Neural progenitor cell (in vitro differentiated cells): Measurements from ENCODE around the gene FLNA. TPM values are rescaled to one million over a fixed set of nuclear protein-coding genes. Genes with fewer than 3 reads are reported as not detected.

Experiments used
- DNase-seq: peaks from one replicate; pipeline ENCODE4 v3.0.0-alpha.2; 2016; ENCODE audit warnings: low spot score
- H2AFZ ChIP-seq: fragments of 200-600 bp; sonication (generic); replicated peaks from 2 replicates; pipeline ENCODE4 v1.6.1; 2016; ENCODE audit warnings: antibody characterized with exemption
- H3F3A ChIP-seq: fragments of 200-600 bp; sonication (generic); 2 replicates; pipeline ENCODE4 v1.6.1; 2016; ENCODE audit warnings: antibody characterized with exemption, low read depth
- H3K27ac ChIP-seq: fragments of 200-600 bp; sonication (generic); 2 replicates; pipeline ENCODE4 v1.5.1; 2016; ENCODE audit warnings: mild to moderate bottlenecking
- H3K27me3 ChIP-seq: fragments of 200-600 bp; sonication (generic); 2 replicates; pipeline ENCODE4 v1.6.1; 2016; ENCODE audit warnings: mild to moderate bottlenecking, moderate library complexity
- H3K36me3 ChIP-seq: fragments of 200-600 bp; sonication (generic); 2 replicates; pipeline ENCODE4 v1.5.1; 2016
- H3K4me1 ChIP-seq: fragments of 200-600 bp; sonication (generic); 2 replicates; pipeline ENCODE4 v1.6.1; 2016; ENCODE audit warnings: mixed run types
- H3K4me2 ChIP-seq: fragments of 200-600 bp; sonication (generic); 2 replicates; pipeline ENCODE4 v1.6.1; 2016
- H3K4me3 ChIP-seq: fragments of 200-600 bp; sonication (generic); 2 replicates; pipeline ENCODE4 v1.5.1; 2016
- H3K79me2 ChIP-seq: fragments of 200-600 bp; sonication (generic); 2 replicates; pipeline ENCODE4 v1.6.1; 2016; ENCODE audit warnings: low read depth
- H3K9ac ChIP-seq: fragments of 200-600 bp; sonication (generic); 2 replicates; pipeline ENCODE4 v1.6.1; 2016
- H3K9me3 ChIP-seq: fragments of 200-600 bp; sonication (generic); 2 replicates; pipeline ENCODE4 v1.5.1; 2016; ENCODE audit warnings: low read depth
- H4K20me1 ChIP-seq: fragments of 200-600 bp; sonication (generic); 2 replicates; pipeline ENCODE4 v1.6.1; 2016; ENCODE audit warnings: low read depth
- H3K27ac Mint-ChIP-seq: 3 replicates; pipeline ENCODE4 v1.8.0; 2021; ENCODE audit warnings: mixed read lengths
- H3K27me3 Mint-ChIP-seq: 2 replicates; pipeline ENCODE4 v1.8.0; 2022; ENCODE audit warnings: low read depth, mild to moderate bottlenecking, inconsistent platforms, moderate library complexity, mixed read lengths; ENCODE audit not compliant: insufficient read depth
- H3K36me3 Mint-ChIP-seq: 3 replicates; pipeline ENCODE4 v1.8.0; 2021; ENCODE audit warnings: mixed read lengths
- H3K4me1 Mint-ChIP-seq: 3 replicates; pipeline ENCODE4 v1.8.0; 2021; ENCODE audit warnings: mixed read lengths
- H3K4me3 Mint-ChIP-seq: 3 replicates; pipeline ENCODE4 v1.8.0; 2021; ENCODE audit warnings: mild to moderate bottlenecking, moderate library complexity, mixed read lengths
- H3K9me3 Mint-ChIP-seq: 3 replicates; pipeline ENCODE4 v1.8.0; 2020; ENCODE audit warnings: mixed read lengths
- CTCF ChIP-seq: fragments of 200-600 bp; sonication (generic); IDR thresholded peaks from 2 replicates; pipeline ENCODE4 v1.5.1; 2017; ENCODE audit warnings: antibody characterized with exemption, mild to moderate bottlenecking
- EZH2 ChIP-seq: fragments of 200-600 bp; sonication (generic); IDR thresholded peaks from 2 replicates; pipeline ENCODE4 v1.6.1; 2017; ENCODE audit warnings: antibody characterized with exemption, mild to moderate bottlenecking, moderate library complexity
- EZH2phosphoT487 ChIP-seq: fragments of 200-600 bp; sonication (generic); IDR thresholded peaks from 2 replicates; pipeline ENCODE4 v1.6.1; 2017; ENCODE audit warnings: antibody characterized with exemption
- total RNA-seq: library from RNA; depleted of rRNA; stranded (reverse); fragments of >200 nt; gene quantifications from 2 replicates; pipeline ENCODE4 v1.2.3, GENCODE V29; 2015; ENCODE audit warnings: low replicate concordance

Gene FLNA
- total RNA-seq, 1 donor from 2014 or later, result 189 TPM

DNA sequence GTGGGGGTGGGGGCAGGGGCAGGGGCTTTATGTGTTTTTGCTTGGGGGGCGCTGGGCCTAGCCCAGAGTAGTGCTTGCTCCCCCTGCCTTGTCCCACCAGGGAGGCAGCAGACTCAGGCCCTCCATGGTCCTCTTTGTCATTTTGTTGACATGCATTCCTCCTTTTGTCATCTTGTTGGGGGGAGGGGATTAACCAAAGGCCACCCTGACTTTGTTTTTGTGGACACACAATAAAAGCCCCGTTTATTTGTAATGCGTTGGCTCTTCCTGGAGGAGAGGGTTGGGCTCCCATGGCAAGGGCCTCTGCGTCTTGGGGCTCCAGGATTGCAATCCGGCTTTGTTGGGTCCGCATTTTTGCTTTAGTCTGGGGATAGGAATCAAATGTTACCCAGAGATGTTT is 6.8 kb upstream of the FLNA start:
- Histone ChIP-seq H3K4me2 (peak overlapping the region; percentile 77), H3K4me1 (peaks cover 4% of the 10 kb centered on the region), H3F3A (peaks cover 18% of the 10 kb centered on the region), H4K20me1 (peaks cover 14% of the 10 kb centered on the region), H3K9ac (no peak overlapping the region), H3K9me3 (no peaks in the 10 kb centered on the region), H3K27ac (peak overlapping the region; percentile 85), H3K36me3 (no peaks in the 10 kb centered on the region), H2AFZ (no peak overlapping the region), H3K79me2 (peaks cover 18% of the 10 kb centered on the region), H3K4me3 (no peak overlapping the region), H3K27me3 (no peaks in the 10 kb centered on the region)
- H3K27ac Mint-ChIP-seq, result no peak overlapping the region
- H3K4me1 Mint-ChIP-seq, result peaks cover 14% of the 10 kb centered on the region
- H3K4me3 Mint-ChIP-seq, result peak overlapping the region; percentile 30
- TF ChIP-seq EZH2, result no peak
- TF ChIP-seq EZH2phosphoT487, result no peak
- peaks cover 16% of the 10 kb centered on the region for H3K9me3 Mint-ChIP-seq
- H3K27me3 Mint-ChIP-seq, result peaks cover 3% of the 10 kb centered on the region
- peak; percentile 73 for DNase-seq
- H3K36me3 Mint-ChIP-seq, result peaks cover 2% of the 10 kb centered on the region

- H3K9me3 ChIP-seq, result no peaks in the 10 kb centered on the region
- Mint-ChIP-seq H3K27me3 (peaks cover 3% of the 10 kb centered on the region), H3K4me3 (peak overlapping the region; percentile 89), H3K4me1 (peaks cover 14% of the 10 kb centered on the region), H3K27ac (no peak overlapping the region), H3K36me3 (peaks cover 2% of the 10 kb centered on the region), H3K9me3 (peaks cover 16% of the 10 kb centered on the region)
- DNase-seq, result no peak
- H3K27ac ChIP-seq, result peak overlapping the region; percentile 83
- peaks cover 14% of the 10 kb centered on the region for H4K20me1 ChIP-seq
- no peak overlapping the region for H2AFZ ChIP-seq
- H3K4me2 ChIP-seq, result peak overlapping the region; percentile 77
- no peak overlapping the region for H3K9ac ChIP-seq
- no peaks in the 10 kb centered on the region for H3K36me3 ChIP-seq
- H3K79me2 ChIP-seq, result peaks cover 18% of the 10 kb centered on the region
- H3K4me1 ChIP-seq, result peaks cover 4% of the 10 kb centered on the region
- H3K27me3 ChIP-seq, result no peaks in the 10 kb centered on the region
- TF ChIP-seq CTCF, result no peak
- TF ChIP-seq EZH2, result no peak
- TF ChIP-seq EZH2phosphoT487, result no peak
- H3F3A ChIP-seq, result peaks cover 18% of the 10 kb centered on the region
- peak overlapping the region; percentile 76 for H3K4me3 ChIP-seq
Measured at GRCh38 chrX:154380787-154381186, 6.4 kb upstream of the FLNA start.

DNA sequence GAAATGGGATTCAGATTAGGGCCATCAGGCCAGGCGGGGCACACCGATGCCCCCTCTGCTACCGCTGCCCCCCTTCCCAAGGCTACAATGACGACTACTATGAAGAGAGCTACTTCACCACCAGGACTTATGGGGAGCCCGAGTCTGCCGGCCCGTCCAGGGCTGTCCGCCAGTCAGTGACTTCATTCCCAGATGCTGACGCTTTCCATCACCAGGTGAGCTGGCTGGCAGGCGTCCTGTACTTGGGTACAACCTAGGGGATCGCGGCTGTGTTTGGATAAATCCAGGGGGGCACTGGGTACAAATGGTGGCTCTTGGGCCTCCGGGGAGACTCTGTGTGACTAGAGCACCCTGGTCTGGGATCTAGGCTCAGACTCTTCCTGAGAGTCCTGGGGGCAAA is 5.7 kb upstream of the FLNA start:
- Histone ChIP-seq H3K27me3 (peaks cover 4% of the 10 kb centered on the region), H3K36me3 (no peaks in the 10 kb centered on the region), H3K4me1 (peaks cover 4% of the 10 kb centered on the region), H3K4me2 (peak overlapping the region; percentile 77), H4K20me1 (peaks cover 14% of the 10 kb centered on the region), H3F3A (peaks cover 20% of the 10 kb centered on the region), H3K27ac (no peak overlapping the region), H3K9me3 (no peaks in the 10 kb centered on the region), H3K4me3 (peak overlapping the region; percentile 76), H3K9ac (peak overlapping the region; percentile 98), H3K79me2 (peaks cover 18% of the 10 kb centered on the region), H2AFZ (no peak overlapping the region)
- peaks cover 2% of the 10 kb centered on the region for H3K36me3 Mint-ChIP-seq
- peaks cover 3% of the 10 kb centered on the region for H3K27me3 Mint-ChIP-seq
- peaks cover 14% of the 10 kb centered on the region for H3K4me1 Mint-ChIP-seq
- no peak for DNase-seq
- H3K9me3 Mint-ChIP-seq, result peaks cover 17% of the 10 kb centered on the region
- H3K4me3 Mint-ChIP-seq, result peak overlapping the region; percentile 89
- TF ChIP-seq CTCF (no peak), EZH2phosphoT487 (no peak), EZH2 (no peak)
- H3K27ac Mint-ChIP-seq, result no peak overlapping the region

GRCh38 chrX:154379569-154379951 is 5.1 kb upstream of the FLNA start:
- H3F3A ChIP-seq, result peaks cover 26% of the 10 kb centered on the region
- Mint-ChIP-seq H3K4me1 (peaks cover 14% of the 10 kb centered on the region), H3K36me3 (peaks cover 2% of the 10 kb centered on the region), H3K27ac (no peak overlapping the region), H3K9me3 (peaks cover 19% of the 10 kb centered on the region), H3K4me3 (peak overlapping the region; percentile 89), H3K27me3 (peaks cover 3% of the 10 kb centered on the region)
- peaks cover 10% of the 10 kb centered on the region for H3K27me3 ChIP-seq
- peak overlapping the region; percentile 77 for H3K4me2 ChIP-seq
- H3K4me3 ChIP-seq, result peak overlapping the region; percentile 76
- TF ChIP-seq CTCF (no peak), EZH2 (no peak), EZH2phosphoT487 (no peak)
- no peak overlapping the region for H2AFZ ChIP-seq
- H3K36me3 ChIP-seq, result no peaks in the 10 kb centered on the region
- peaks cover 4% of the 10 kb centered on the region for H3K4me1 ChIP-seq
- peak overlapping the region; percentile 98 for H3K9ac ChIP-seq
- H4K20me1 ChIP-seq, result peaks cover 14% of the 10 kb centered on the region
- peak overlapping the region; percentile 96 for H3K27ac ChIP-seq
- H3K9me3 ChIP-seq, result no peaks in the 10 kb centered on the region
- peaks cover 18% of the 10 kb centered on the region for H3K79me2 ChIP-seq
- no peak for DNase-seq
